ENCODE results near the gene VTI1A. TPM values are rescaled to one million over a fixed set of nuclear protein-coding genes. Genes with fewer than 3 reads are reported as not detected.

VTI1A gene
- total RNA-seq, 1 donor = 37.1 TPM

- TF ChIP-seq CTCF (IDR thresholded peaks at IDR 0.05; ENCODE audit: insufficient read depth, low read depth, low read length) = no peak
- DNase-seq (ENCODE audit: low read depth) = peak; percentile 51
- H3K4me3 ChIP-seq (ENCODE audit: low read depth, low read length) = no peak overlapping the region
Observed at GRCh38 chr10:112658900-112659638, 212.1 kb downstream of the VTI1A start.

DNA sequence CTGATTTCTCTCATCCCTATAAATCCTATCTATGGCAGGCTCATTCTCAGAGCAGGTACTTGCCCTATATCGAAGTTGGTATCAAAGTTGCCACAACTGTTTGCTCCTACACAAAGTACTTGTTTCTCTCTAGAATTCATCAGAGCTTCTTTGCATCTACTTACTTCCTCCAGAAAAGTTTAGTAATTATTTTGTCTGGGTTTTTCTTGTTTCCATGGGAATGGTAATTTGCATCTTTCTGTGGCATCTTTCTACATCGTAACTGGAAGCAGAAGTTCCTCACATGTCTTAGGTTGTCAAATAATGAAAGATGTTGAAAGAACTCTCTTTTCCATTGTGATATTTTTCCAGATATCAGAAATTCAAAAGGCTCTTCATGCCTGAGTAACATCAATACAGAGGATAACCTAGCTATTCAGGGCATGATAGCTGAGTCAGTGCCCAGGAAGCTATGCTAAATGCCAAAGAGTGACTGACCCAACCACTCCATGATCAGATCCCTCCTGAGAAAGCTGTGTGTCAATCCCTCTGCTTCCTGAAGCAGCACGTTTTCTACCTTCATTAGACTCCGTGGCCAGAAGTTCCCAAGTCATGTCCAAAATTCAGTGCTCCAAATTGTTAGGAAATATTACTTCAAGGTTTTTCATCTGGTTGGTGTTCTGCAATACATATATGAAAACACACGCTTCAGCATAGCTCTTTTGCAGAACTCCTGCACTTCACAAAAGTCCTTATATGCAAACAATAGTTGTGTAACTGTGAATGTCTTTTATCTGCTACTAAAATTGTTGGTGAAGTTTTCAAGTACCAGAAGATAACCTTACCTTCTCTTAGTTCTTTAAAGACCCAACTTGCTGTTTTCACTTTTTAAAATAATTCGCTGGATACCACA, 216.5 kb downstream of the VTI1A start:
- H3K4me3 ChIP-seq (ENCODE audit: low read depth, low read length) = no peak overlapping the region
- no peak for DNase-seq (ENCODE audit: low read depth)
- TF ChIP-seq CTCF (IDR thresholded peaks at IDR 0.05; ENCODE audit: insufficient read depth, low read depth, low read length) = no peak

- TF ChIP-seq CTCF (IDR thresholded peaks at IDR 0.05; ENCODE audit: insufficient read depth, low read depth, low read length) = no peak
- H3K4me3 ChIP-seq (ENCODE audit: low read depth, low read length) = no peak overlapping the region
- DNase-seq (ENCODE audit: low read depth) = no peak
Observed at GRCh38 chr10:112666094-112666493, 219.1 kb downstream of the VTI1A start.

DNA sequence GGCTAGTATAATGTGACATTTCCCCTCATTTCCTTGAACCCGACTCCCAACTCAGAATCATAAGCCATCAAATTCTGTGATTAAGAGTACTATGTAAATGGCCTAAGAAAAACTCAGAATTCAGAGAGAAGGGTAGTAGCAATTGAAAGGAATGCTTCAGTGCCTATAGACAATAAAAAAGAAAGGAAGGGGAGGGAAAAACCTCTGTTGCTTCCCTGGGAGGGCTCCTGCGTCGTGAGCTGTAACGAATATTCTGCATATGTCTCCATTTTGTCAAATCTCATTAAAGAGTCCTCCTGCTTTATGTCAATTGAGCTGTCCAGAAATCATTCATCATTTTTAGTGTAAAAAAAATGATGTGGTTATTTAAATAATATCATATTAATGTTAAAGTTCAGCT, 223.0 kb downstream of the VTI1A start:
- no peak for DNase-seq (ENCODE audit: low read depth)
- H3K4me3 ChIP-seq (ENCODE audit: low read depth, low read length) = no peak overlapping the region
- no peak for TF ChIP-seq CTCF (IDR thresholded peaks at IDR 0.05; ENCODE audit: insufficient read depth, low read depth, low read length)

DNA sequence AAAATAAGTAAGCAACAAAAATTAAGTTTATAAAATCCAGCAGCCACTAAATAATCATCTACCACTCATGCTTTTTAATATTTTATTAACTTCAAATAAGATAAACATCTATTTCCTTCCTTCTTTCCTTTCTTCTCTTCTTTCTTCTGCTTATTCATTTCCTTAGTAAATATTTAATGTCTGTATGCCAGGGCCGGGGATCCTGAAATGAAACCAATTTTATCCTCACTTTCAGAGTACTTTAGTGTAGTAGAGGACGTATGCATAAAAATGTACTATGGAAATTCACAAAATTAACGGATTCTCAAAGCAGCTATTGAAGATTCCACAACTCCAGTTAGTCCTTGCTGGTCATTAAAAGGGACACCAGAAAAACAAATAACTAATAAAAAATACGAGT, 224.7 kb downstream of the VTI1A start:
- DNase-seq (ENCODE audit: low read depth) = no peak

DNA sequence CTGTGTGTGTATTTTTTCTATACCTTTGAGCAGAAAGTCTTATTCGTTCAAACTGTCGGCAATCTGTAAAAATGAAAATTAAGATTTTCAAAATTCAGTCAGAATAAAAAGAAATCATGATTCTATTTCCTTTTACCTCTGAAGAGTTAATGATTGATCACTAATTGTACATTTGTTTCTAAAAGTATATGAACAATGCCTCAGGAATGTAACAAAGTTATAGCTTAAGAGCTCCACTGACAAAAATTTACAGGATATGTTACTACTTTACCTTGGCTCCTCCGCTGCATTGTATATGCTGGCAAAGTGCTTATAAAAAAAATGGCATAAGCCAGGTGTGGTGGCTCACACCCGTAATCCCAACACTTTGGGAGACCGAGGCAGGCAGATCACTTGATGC, 225.7 kb downstream of the VTI1A start:
- DNase-seq (ENCODE audit: low read depth) = no peak
- H3K4me3 ChIP-seq (ENCODE audit: low read depth, low read length) = no peak overlapping the region
- TF ChIP-seq CTCF (IDR thresholded peaks at IDR 0.05; ENCODE audit: insufficient read depth, low read depth, low read length) = no peak

More for the DNA sequence above, 224.7 kb downstream of the VTI1A start:
- no peak overlapping the region for H3K4me3 ChIP-seq (ENCODE audit: low read depth, low read length)
- TF ChIP-seq CTCF (IDR thresholded peaks at IDR 0.05; ENCODE audit: insufficient read depth, low read depth, low read length) = no peak
